HepG2 (cell line): ENCODE results near the gene HDDC3. TPM values are rescaled to one million over a fixed set of nuclear protein-coding genes. Genes with fewer than 3 reads are reported as not detected.

Experiments used
- ATF7 ChIP-seq, 2 experiments: fragments of 450-650 bp in 1 of 2; sonication (generic) in 1 of 2; formaldehyde crosslinking in 1 of 2; IDR thresholded peaks; 2 replicates each; pipeline versions ENCODE4 v1.4.0 to v1.6.1; 2016 to 2020; ENCODE audit warnings: antibody characterized with exemption in 1 of 2, mild to moderate bottlenecking in 1 of 2, missing genetic modification reagents in 1 of 2
- CENPT ChIP-seq: sonication (generic); formaldehyde crosslinking; IDR thresholded peaks from 2 replicates; pipeline ENCODE4 v1.8.0; 2022; ENCODE audit warnings: low read depth, mild to moderate bottlenecking, moderate library complexity, missing genetic modification reagents
- EHMT2 ChIP-seq: fragments of 200-600 bp; sonication (generic); IDR thresholded peaks from 2 replicates; pipeline ENCODE4 v1.7.0; 2017; ENCODE audit warnings: antibody characterized with exemption, low read depth, low read length, borderline replicate concordance
- FLYWCH1 ChIP-seq: sonication (generic); formaldehyde crosslinking; IDR thresholded peaks from 2 replicates; pipeline ENCODE4 v1.8.1; 2023; ENCODE audit warnings: mild to moderate bottlenecking, missing genetic modification reagents
- GFI1 ChIP-seq: sonication (generic); formaldehyde crosslinking; IDR thresholded peaks from 2 replicates; pipeline ENCODE4 v1.5.0; 2020; ENCODE audit warnings: missing genetic modification reagents, mild to moderate bottlenecking, borderline replicate concordance
- HOXA7 ChIP-seq: sonication (generic); formaldehyde crosslinking; IDR thresholded peaks from 2 replicates; pipeline ENCODE4 v1.8.1; 2022; ENCODE audit warnings: mild to moderate bottlenecking, missing genetic modification reagents, moderate library complexity
- KAT8 ChIP-seq: IDR thresholded peaks from 2 replicates; pipeline ENCODE4 v1.6.1; 2016; ENCODE audit warnings: missing genetic modification reagents, missing compliant biosample characterization
- SOX13 ChIP-seq, 3 experiments: fragments of 450-650 bp in 1 of 3; sonication (generic) in 1 of 3; formaldehyde crosslinking in 1 of 3; IDR thresholded peaks in 2 of 3; conservative IDR thresholded peaks in 1 of 3; 2 replicates each; pipeline versions ENCODE4 v1.5.0 to v1.6.1; 2016 to 2020; ENCODE audit warnings: antibody characterized with exemption in 1 of 3, mild to moderate bottlenecking in 1 of 3, missing compliant biosample characterization in 1 of 3, missing genetic modification reagents in 1 of 3, moderate library complexity in 1 of 3
- XBP1 ChIP-seq: sonication (generic); formaldehyde crosslinking; IDR thresholded peaks from 2 replicates; pipeline ENCODE4 v1.5.0; 2020; ENCODE audit warnings: missing genetic modification reagents
- ZNF317 ChIP-seq: sonication (generic); formaldehyde crosslinking; IDR thresholded peaks from 2 replicates; pipeline ENCODE4 v1.5.0; 2020; ENCODE audit warnings: mild to moderate bottlenecking, missing genetic modification reagents
- ZNF44 ChIP-seq: sonication (generic); formaldehyde crosslinking; IDR thresholded peaks from 2 replicates; pipeline ENCODE4 v1.5.1; 2020; ENCODE audit warnings: mild to moderate bottlenecking, missing genetic modification reagents
- ZNF558 ChIP-seq: sonication (generic); formaldehyde crosslinking; IDR thresholded peaks from 2 replicates; pipeline ENCODE4 v1.9.0; 2022; ENCODE audit warnings: mild to moderate bottlenecking, missing genetic modification reagents, borderline replicate concordance
- ZNF670 ChIP-seq: sonication (generic); formaldehyde crosslinking; IDR thresholded peaks from 2 replicates; pipeline ENCODE4 v1.8.0; 2022; ENCODE audit warnings: mild to moderate bottlenecking, missing genetic modification reagents, borderline replicate concordance
- ZSCAN29 ChIP-seq: sonication (generic); formaldehyde crosslinking; conservative IDR thresholded peaks from 2 replicates; pipeline ENCODE4 v1.4.0; 2020; ENCODE audit warnings: mild to moderate bottlenecking, missing genetic modification reagents
- polyA plus RNA-seq, 8 experiments: library from polyadenylated mRNA; depleted of rRNA in 3 of 8; stranded (reverse) in 7 of 8; unstranded in 1 of 8; fragments of >200 nt; fragmentation: Illumina TruSeq in 4 of 8; extraction: Trizol in 4 of 8; gene quantifications; 2 replicates each; pipeline versions ENCODE4 v1.2.1 to v1.2.3, GENCODE V29; 2011 to 2016; ENCODE audit warnings: low read depth in 4 of 8, missing spikeins in 1 of 8, mixed read lengths in 1 of 8; ENCODE audit not compliant: insufficient read depth in 1 of 8
- total RNA-seq, 5 experiments: library from RNA; depleted of rRNA; stranded (reverse); fragments of >200 nt; fragmentation: Illumina TruSeq; extraction: Trizol; gene quantifications; 2 replicates each; pipeline ENCODE4 v1.2.3, GENCODE V29; 2016; ENCODE audit warnings: low read depth in 1 of 5
- TF ChIP-seq, protein P1 (sequence below): sonication (generic); formaldehyde crosslinking; IDR thresholded peaks from 2 replicates; pipeline ENCODE4 v1.5.1; 2020; ENCODE audit warnings: mild to moderate bottlenecking, missing genetic modification reagents
- TF ChIP-seq, protein P2 (sequence below): IDR thresholded peaks from 2 replicates; pipeline ENCODE4 v1.6.1; 2016
- TF ChIP-seq, protein P3 (sequence below): sonication (generic); formaldehyde crosslinking; IDR thresholded peaks from 2 replicates; pipeline ENCODE4 v1.5.0; 2020; ENCODE audit warnings: mild to moderate bottlenecking, missing genetic modification reagents, borderline replicate concordance
- TF ChIP-seq, protein P4 (sequence below): sonication (generic); formaldehyde crosslinking; IDR thresholded peaks from 2 replicates; pipeline ENCODE4 v1.5.1; 2020; ENCODE audit warnings: missing genetic modification reagents, mild to moderate bottlenecking, borderline replicate concordance

The HDDC3 gene
- total and polyA plus RNA-seq, 2 of the 13 experiments (the other 11 are each of a cell fraction or from before 2014, with no cell fraction given): 18.7 to 28.3 TPM

DNA sequence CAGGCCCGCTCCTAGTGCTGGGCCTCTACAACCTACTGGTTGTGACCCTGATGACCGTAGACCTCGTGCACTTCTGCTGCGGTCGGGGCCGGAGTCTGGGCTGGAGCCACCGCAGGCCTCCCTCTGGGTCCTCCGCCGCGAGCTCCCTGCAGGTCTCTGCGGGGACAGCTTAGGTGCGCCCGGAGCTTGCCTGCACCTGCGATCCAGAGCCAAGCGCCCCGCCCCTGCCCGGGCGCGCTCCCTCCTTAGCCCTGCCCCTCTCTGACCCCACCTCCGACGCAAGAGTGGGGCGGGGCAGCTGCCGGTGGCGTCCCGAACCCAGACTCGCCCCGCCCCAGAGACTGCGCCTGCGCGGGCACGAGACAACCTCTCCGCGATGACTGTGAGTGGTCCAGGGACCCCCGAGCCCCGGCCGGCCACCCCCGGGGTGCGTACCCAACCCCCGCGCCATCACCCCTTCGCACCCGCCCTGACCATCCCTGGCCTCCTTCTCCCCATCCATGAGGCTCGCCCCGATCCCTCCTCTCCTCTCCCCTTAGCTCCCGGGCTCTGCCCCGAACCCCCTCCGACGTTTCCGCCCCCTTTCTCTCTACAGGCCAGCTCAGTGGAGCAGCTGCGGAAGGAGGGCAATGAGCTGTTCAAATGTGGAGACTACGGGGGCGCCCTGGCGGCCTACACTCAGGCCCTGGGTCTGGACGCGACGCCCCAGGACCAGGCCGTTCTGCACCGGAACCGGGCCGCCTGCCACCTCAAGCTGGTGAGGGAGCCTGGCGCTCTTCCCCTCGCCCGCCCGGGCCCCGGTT, 2.8 kb upstream of the HDDC3 start, which contains the start of gene UNC45A (continued):
- TF ChIP-seq, protein P1, sequence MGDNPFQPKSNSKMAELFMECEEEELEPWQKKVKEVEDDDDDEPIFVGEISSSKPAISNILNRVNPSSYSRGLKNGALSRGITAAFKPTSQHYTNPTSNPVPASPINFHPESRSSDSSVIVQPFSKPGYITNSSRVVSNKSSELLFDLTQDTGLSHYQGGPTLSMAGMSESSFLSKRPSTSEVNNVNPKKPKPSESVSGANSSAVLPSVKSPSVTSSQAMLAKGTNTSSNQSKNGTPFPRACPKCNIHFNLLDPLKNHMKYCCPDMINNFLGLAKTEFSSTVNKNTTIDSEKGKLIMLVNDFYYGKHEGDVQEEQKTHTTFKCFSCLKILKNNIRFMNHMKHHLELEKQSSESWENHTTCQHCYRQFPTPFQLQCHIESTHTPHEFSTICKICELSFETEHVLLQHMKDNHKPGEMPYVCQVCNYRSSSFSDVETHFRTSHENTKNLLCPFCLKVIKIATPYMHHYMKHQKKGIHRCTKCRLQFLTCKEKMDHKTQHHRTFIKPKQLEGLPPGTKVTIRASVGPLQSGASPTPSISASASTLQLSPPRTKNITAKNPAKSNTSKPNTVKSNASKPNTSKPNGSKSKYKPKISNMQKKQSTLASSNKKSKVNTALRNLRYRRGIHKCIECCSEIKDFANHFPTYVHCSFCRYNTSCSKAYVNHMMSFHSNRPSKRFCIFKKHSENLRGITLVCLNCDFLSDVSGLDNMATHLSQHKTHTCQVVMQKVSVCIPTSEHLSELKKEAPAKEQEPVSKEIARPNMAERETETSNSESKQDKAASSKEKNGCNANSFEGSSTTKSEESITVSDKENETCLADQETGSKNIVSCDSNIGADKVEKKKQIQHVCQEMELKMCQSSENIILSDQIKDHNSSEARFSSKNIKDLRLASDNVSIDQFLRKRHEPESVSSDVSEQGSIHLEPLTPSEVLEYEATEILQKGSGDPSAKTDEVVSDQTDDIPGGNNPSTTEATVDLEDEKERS (CRISPR knock-in tag): no peak
- TF ChIP-seq HOXA7 (CRISPR knock-in tag) (no peak), ZNF670 (CRISPR knock-in tag) (no peak), ZSCAN29 (CRISPR knock-in tag) (no peak), EHMT2 (no peak), KAT8 (peak; percentile 48), ZNF558 (CRISPR knock-in tag) (no peak), XBP1 (CRISPR knock-in tag) (no peak), ATF7 (IDR thresholded peaks at IDR 0.05) (no peak), ATF7 (CRISPR knock-in tag; IDR thresholded peaks at IDR 0.05) (no peak), FLYWCH1 (CRISPR knock-in tag) (no peak), GFI1 (CRISPR knock-in tag) (no peak; the same call in 1 of the 2 replicates), SOX13 (IDR thresholded peaks at IDR 0.05) (no peak), SOX13 (CRISPR knock-in tag; conservative IDR thresholded peaks at IDR 0.05 in 1 of 2, IDR thresholded peaks at IDR 0.05 in 1 of 2) (no peak; a peak in 1 of 4 replicates), ZNF44 (CRISPR knock-in tag) (no peak), CENPT (peak; percentile 20; the same call in 1 of the 2 replicates), ZNF317 (CRISPR knock-in tag) (no peak)
- TF ChIP-seq, protein P2, sequence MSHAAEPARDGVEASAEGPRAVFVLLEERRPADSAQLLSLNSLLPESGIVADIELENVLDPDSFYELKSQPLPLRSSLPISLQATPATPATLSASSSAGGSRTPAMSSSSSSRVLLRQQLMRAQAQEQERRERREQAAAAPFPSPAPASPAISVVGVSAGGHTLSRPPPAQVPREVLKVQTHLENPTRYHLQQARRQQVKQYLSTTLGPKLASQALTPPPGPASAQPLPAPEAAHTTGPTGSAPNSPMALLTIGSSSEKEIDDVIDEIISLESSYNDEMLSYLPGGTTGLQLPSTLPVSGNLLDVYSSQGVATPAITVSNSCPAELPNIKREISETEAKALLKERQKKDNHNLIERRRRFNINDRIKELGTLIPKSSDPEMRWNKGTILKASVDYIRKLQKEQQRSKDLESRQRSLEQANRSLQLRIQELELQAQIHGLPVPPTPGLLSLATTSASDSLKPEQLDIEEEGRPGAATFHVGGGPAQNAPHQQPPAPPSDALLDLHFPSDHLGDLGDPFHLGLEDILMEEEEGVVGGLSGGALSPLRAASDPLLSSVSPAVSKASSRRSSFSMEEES (CRISPR knock-in tag): no peak
- TF ChIP-seq, protein P3, sequence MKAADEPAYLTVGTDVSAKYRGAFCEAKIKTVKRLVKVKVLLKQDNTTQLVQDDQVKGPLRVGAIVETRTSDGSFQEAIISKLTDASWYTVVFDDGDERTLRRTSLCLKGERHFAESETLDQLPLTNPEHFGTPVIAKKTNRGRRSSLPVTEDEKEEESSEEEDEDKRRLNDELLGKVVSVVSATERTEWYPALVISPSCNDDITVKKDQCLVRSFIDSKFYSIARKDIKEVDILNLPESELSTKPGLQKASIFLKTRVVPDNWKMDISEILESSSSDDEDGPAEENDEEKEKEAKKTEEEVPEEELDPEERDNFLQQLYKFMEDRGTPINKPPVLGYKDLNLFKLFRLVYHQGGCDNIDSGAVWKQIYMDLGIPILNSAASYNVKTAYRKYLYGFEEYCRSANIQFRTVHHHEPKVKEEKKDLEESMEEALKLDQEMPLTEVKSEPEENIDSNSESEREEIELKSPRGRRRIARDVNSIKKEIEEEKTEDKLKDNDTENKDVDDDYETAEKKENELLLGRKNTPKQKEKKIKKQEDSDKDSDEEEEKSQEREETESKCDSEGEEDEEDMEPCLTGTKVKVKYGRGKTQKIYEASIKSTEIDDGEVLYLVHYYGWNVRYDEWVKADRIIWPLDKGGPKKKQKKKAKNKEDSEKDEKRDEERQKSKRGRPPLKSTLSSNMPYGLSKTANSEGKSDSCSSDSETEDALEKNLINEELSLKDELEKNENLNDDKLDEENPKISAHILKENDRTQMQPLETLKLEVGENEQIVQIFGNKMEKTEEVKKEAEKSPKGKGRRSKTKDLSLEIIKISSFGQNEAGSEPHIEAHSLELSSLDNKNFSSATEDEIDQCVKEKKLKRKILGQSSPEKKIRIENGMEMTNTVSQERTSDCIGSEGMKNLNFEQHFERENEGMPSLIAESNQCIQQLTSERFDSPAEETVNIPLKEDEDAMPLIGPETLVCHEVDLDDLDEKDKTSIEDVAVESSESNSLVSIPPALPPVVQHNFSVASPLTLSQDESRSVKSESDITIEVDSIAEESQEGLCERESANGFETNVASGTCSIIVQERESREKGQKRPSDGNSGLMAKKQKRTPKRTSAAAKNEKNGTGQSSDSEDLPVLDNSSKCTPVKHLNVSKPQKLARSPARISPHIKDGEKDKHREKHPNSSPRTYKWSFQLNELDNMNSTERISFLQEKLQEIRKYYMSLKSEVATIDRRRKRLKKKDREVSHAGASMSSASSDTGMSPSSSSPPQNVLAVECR: peak; percentile 69; the same call in 1 of the 2 replicates
- TF ChIP-seq, protein P4, sequence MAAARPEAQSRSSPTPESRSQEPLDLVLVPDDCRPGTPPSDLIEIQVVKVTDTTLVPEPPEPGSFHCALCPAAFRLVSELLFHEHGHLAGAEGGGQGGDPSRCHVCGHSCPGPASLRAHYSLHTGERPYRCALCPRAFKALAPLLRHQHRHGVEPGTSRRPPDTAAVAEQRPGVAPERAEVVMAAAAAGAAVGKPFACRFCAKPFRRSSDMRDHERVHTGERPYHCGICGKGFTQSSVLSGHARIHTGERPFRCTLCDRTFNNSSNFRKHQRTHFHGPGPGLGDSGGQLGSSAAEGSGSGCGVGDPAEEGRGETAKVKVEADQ (CRISPR knock-in tag): no peak
